ENCODE measurements around the gene YY1AP1.

DNA sequence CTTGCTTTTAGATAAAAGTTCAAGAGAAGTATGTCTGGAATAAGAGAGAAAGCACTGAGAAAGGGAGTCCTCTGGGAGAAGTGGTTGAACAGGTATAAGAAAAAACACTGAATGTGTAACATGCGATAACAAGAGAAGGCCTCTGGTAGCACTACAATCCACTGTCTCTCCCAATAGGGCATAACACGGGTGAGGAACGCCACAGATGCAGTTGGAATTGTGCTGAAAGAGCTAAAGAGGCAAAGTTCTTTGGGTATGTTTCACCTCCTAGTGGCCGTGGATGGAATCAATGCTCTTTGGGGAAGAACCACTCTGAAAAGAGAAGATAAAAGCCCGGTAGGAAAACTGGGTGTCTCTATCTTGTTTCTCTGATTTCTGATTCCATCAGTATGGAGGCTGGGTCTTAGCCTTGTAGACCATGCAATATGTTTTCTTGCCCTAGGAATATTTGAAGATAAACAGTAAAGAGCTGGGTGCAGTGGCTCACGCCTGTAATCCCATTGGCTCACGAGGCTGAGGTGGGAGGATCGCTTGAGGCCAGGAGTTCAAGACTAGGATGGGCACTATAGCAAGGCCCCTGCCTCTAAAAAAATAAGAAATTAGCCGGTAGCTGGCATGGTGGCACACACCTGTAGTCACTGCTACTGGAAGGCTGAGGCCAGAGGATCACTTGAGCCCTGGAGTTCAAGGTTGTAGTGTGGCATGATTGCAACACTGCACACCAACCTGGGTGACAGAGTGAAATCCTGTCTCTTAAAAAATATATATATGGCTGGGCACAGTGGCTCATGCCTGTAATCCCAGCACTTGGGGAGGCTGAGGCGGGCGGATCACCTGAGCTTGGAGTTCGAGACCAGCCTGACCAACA is 40.7 kb upstream of the YY1AP1 start:
- TF ChIP-seq, protein P1, sequence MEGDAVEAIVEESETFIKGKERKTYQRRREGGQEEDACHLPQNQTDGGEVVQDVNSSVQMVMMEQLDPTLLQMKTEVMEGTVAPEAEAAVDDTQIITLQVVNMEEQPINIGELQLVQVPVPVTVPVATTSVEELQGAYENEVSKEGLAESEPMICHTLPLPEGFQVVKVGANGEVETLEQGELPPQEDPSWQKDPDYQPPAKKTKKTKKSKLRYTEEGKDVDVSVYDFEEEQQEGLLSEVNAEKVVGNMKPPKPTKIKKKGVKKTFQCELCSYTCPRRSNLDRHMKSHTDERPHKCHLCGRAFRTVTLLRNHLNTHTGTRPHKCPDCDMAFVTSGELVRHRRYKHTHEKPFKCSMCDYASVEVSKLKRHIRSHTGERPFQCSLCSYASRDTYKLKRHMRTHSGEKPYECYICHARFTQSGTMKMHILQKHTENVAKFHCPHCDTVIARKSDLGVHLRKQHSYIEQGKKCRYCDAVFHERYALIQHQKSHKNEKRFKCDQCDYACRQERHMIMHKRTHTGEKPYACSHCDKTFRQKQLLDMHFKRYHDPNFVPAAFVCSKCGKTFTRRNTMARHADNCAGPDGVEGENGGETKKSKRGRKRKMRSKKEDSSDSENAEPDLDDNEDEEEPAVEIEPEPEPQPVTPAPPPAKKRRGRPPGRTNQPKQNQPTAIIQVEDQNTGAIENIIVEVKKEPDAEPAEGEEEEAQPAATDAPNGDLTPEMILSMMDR (IDR thresholded peaks at IDR 0.05; ENCODE audit: low read depth, low read length): peak; percentile 75
- no peak for TF ChIP-seq POLR2A (IDR thresholded peaks at IDR 0.05; ENCODE audit: extremely low read depth, insufficient read length)
